HG03060 (cell line): ENCODE measurements around the gene MAST1.
"Not testable (repeated sequence)": the region's sequence is repeated elsewhere in the genome, so short reads cannot be mapped to it uniquely, and the experiment has no call there.

ENCODE experiments used
- ATAC-seq: cut with Tn5 transposase; IDR thresholded peaks from one replicate; pipeline ENCODE4 v1.9.1; 2021; ENCODE audit warnings: low read depth, moderate number of reproducible peaks; ENCODE audit not compliant: unreplicated experiment

MAST1 gene

DNA sequence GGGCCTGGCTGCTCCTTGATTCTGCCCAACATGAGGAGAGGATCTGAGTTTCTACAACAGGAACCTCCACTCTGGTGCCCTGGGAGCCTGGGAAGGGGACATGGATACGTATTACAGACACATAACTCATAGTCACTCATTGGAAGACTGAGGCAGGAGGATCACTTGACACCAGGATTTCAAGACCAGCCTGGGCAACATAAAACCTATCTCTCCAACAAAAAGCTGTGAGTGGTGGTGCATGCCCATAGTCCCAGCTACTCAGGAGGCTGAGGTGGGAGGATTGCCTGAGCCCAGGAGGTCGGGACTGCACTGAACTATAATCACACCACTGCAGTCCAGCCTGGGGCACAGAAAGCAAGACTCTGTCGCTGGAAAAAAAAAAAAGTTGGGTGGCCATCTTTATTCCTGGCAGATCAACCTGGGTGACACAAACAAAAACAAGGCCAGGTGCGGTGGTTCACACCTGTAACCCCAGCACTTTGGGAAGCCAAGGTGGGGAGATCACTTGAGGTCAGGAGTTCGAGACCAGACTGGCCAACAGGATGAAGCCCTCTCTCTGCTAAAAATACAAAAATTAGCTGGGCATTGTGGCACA, 49.8 kb downstream of the MAST1 start:
- ATAC-seq: no peak

DNA sequence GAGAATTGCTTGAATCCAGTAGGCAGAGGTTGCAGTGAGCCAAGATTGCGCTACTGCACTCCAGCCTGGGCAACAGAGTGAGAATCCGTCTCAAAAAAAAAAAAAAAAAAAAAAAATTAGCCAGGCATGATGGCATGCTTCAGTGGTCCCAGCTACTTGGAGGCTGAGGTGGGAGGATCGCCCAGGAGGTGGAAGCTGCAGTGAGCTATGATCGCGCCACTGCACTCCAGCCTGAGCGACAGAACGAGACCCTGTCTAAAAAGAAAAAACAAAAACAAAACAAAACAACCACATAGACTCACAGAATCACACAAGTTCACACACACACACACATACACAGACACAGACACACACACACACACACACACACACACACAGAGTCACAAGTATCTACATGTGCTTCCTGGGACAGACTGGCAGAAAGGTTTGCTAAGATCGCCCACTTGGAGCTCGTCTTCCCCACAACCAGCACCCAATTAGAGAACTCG, 52.0 kb downstream of the MAST1 start:
- ATAC-seq: not testable (repeated sequence)

DNA sequence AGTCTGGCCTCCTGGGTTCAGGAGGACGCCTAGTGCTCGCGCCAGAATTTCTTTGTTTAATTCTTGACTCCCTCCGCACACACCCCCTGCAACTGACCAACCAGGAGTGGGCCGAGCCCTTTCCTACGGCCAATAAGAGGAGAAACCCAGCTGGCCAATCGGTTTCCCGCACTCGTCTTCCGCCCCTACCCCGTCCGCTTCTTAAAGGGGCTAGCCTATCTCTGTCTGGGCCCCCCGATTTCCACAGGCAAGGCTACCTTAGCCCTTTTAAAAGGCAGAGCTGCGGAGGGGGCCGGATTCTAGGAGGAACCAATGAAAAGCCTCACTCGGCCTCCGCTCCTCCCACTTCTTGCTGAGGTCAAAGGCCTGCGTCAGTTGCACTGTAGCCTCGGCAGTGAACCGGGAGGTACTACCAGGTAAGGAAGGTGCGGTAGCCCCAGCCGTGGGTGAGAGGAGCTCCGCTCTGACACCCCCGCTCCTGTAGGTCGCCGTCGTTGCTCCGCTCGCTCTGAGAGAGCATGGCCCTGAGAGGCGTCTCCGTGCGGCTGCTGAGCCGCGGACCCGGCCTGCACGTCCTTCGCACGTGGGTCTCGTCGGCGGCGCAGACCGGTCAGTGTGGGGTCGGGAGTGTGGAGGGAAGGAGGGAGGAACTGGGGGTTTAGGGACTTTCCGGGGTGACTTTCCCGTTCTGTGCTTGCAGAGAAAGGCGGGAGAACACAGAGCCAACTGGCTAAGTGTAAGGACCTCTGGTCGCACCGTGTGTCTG, 52.7 kb downstream of the MAST1 start, which contains the start of gene GCDH:
Gene GCDH (plus strand): TSS at position 374 of the 766 bp plus-strand sequence. CDS start 145 bp downstream, at position 519.
- peak; percentile 89 for ATAC-seq

DNA sequence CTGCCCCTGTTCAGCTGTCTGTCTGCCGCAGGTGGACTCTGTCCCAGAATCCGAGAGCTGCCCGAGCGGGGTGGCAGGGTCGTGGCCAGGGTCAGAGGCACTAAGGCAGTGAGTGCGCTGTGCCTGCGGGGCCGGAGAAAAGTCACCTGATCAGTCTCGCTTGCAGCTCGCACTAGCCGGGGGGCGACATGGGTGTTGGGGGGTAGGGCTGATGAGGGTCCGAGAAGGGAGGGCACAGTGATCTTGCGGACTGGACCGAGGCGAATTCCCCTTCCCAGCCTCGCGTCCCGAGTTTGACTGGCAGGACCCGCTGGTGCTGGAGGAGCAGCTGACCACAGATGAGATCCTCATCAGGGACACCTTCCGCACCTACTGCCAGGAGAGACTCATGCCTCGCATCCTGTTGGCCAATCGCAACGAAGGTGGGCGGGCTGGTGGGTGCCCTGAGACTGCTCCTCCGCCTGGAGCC, 53.3 kb downstream of the MAST1 start:
- ATAC-seq: no peak

DNA sequence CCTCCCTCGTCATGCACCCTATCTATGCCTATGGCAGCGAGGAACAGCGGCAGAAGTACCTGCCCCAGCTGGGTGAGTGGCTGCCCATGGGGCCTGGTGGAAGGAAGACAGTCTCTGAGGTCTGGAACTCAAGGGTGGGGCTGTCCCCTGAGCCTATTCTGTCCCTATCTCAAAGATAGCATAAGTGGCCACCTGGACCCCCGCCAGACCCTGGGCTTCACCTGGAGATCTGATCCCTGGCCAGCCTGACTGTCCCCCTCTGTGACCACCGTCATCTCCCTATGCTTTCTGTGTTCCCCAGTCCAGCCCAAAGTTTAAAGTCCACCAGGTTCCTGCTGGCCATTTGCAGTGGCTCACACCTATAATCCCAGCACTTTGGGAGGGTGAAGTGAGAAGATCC, 55.3 kb downstream of the MAST1 start:
- no peak for ATAC-seq

DNA sequence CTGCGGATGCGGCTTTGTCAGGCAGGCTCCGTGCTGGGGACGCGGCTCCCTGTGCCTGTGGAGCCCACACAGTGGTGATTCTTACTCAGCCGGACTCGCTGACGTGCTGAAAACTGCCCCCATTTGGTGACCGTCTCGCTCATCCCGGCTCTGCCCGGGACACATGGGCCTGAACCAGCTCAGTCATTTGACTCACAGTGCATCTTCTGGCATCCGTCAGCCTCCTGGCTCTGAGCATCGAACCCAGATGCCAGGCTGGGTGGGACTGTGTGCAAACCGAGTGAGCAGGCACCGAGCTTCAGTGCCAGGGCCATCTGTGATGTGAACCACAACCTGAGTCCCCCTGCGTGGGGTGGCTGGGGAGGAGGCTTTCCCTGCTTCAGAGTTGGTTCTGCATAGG, 58.1 kb downstream of the MAST1 start:
- ATAC-seq: no peak

DNA sequence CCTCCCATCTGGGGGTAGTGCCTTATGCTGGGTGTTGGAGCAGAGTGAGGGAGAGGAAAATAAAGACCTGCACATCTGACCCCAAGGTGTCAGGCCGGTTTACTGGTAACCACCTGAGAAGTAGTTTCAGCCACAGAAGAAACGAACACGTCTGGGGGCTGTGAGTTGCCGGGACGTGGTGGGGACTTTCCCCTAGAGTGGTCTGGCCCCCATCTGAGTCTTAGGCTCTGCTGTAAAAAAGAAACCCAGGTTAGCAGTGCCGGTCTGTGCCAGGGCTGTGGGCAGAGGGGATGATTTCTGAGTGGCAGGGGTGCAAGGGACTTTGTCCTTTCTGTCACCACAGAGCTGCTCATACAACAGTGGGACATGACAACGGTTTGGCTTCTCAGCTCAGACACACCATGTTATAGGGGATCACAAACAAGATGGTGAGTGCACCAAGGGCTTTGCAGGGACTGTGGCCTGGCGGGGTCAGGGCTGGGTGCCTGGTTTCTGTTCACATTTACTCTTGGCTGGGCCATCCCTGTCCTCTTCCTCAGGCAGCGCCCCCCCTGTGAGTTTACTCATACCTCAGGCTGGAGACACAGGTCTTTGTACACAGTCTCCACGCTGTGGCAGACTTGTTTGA, 61.7 kb downstream of the MAST1 start:
- ATAC-seq: no peak

DNA sequence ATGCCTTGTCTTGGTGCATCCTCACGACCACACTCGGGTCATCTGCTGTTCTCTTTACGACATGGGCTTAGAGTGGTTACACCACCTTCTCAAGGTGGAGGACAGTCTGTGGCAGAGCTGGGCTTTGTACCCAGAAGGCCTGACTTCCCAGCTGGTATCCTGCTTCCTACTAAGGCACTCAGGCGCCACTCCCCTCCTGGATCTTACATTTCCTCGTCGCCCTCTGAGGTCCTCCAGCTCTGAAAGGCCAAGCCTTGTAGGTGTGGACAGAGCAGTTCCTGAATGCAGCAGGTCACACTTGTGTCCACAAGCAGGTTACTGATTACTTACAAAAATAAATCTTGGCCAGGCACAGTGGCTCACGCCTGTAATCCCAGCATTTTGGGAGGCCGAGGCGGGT, 68.9 kb downstream of the MAST1 start:
- no peak for ATAC-seq

DNA sequence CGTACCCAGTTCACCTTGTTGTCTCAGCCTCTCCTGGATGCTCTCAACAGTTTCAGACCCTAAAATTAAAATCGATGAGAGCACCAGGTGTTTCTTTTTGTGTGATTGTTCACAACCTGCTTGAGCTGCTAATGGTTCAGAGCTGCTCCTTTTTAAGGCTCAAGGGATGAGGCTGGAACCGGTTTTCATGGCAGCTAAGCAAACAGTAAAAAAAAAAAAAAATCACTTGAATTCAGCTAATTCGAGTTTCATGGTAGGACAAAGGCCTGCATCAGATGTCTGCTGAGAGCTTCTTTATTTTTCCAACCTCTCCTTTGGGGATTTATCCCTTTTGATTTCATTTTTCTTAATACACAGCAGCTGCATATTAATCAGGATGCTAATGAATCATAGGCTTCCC, 74.3 kb downstream of the MAST1 start:
- no peak for ATAC-seq

DNA sequence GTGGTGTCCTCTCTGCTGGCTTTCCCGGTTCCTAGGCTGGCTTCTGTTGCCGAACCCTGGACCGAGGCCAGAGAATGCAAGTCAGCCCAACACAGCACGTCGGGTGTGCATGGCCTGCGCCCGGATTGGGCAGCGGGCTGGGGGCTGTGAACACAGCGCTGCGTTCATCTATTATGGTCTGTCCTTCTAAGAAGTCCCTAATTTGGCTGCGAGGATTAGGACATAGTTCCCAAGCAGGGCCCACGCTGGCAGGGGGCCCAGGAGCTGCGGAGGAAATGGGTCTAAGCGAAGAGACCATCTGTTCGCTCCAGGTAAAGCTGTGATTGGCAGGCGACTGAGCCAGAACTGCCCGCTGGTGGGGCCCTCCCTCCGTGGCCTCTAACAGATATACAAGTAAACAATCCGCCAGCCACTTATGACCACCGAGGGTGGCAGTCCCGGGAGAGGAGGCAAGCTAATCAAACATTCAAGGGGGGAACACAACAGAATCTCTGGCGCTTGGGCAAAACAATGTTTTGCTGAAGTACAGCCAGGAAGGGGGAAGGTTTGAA, 74.8 kb downstream of the MAST1 start:
- no peak for ATAC-seq

DNA sequence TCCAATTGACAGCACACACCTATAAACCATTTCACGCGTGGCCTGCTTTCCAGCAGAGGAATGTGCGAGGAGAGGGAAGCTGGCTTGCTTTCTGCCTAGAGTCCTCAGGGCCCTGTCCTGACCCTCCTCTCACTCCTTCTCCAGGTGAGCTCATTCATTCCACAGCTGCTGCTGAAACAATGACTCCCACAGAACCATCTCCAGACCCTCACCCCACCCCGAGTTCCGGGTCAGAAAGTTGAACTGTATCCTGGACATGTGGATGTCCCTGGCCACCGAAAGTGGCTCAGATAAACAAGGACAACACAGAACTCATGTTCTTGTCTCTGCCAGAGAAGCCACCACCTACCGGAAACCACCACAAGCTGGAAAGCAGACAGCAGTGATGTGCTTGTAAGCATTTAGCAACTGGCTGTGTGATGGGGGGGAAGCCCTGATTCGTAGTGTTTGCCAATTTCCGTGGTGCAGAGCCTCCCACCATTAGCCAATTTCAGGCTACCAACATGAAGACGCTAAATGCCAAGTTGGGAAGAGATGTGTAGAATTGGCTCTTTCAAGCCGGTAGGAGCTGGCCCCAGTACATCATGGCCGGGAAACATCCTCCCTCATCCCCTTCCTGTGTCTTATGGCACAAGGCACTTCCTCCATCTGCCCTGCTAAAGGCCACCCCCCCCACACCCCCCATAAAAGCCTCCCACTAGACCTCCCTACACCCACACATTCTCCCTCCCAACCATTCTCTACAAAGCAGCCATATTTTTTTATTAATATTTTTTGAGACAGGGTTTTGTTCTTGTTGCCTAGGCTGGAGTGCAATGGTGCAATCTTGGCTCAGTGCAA, 75.8 kb downstream of the MAST1 start:
- ATAC-seq: no peak

DNA sequence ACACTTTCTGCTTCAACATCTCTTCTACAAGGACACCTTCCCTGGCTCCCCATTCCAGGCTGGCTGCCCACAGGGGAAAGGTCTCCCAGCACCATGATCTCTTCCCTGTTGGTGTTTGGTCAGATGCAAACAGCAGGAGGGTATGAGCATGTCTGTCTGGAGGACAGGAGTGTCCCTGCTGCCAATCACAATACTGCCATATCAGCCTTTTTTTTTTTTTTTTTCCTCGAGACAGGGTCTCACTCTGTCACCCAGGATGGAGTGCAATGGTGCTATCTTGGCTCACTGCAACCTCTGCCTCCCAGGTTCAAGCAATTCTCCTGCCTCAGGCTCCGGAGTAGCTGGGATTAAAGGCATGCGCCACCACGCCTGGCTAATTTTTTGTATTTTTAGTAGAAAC, 77.5 kb downstream of the MAST1 start:
- not testable (repeated sequence) for ATAC-seq

DNA sequence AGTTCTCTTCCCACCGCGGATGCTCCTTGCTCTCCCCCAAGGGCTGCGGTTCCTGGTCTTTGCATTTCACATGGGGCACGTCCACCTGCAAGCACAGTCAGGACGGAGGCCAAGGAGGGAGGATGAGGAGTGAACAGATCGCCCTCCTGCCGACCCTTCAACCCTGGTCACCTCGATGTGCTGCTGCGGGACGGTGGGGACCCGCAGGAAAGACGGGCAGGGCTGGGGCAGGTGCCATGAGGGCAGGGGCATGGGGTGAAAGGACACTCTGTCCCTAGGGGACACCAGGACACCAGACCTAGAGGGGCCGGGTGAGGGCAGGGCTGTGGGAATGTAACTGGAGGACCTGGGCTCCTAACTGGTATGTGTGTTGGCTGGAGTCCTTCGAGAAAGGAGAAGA, 79.9 kb downstream of the MAST1 start:
- ATAC-seq: no peak

DNA sequence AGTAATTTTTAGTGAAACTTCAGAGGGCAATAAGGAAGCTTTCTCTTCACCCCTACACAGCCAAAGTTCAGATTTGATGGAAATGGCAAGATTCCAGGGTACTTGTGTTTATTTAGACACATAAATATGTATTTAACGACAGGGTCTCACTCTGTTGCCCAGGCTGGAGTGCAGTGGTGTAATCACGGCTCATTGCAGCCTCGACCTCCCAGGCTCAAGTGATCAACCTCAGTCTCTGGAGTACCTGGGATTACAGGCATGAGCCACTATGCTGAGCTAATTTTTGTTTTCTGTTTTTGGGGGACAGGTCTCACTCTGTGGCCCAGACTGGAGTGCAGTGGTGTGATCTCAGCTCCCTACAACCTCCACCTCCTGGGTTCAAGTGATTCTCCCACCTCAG, 82.7 kb downstream of the MAST1 start:
- ATAC-seq: no peak

DNA sequence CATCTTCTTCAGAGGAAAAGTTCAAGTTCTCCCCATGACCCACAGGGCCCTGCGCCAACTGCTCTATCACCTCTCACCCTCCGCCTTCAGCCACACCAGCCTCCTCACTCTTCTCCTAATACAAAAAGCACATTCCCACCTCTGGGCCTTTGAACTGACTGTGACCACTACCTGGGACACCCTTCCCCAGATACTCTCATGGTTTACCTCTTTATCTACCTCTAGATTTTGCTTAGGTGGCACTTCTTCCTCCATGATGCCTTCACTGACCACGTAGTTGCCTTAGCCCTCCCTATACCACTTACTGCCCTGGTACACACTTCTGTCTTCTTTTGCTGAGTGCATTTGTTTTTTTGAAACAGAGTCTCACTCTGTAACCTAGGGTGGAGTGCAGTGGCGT, 84.6 kb downstream of the MAST1 start:
- ATAC-seq: no peak
